Gastrocnemius medialis (tissue), 4 donors: Measurements from ENCODE around the gene ITPK1.

ENCODE experiments used
- CTCF ChIP-seq, 5 experiments: fragments of 450-650 bp in 3 of 5; fragments of 200-600 bp in 2 of 5; sonication (generic) in 2 of 5; IDR thresholded peaks in 4 of 5; conservative IDR thresholded peaks in 1 of 5; 1 replicate in 4 of 5; 2 replicates in 1 of 5; pipeline ENCODE4 v1.5.1; 2016 to 2019; ENCODE audit warnings: antibody characterized with exemption in 5 of 5, mild to moderate bottlenecking in 3 of 5, moderate library complexity in 3 of 5
- POLR2A ChIP-seq, 2 donors: fragments of 450-650 bp; IDR thresholded peaks; one replicate each; pipeline ENCODE4 v1.6.1; 2017; ENCODE audit warnings: antibody characterized with exemption in 2 of 2, mild to moderate bottlenecking in 2 of 2, moderate library complexity in 2 of 2

DNA sequence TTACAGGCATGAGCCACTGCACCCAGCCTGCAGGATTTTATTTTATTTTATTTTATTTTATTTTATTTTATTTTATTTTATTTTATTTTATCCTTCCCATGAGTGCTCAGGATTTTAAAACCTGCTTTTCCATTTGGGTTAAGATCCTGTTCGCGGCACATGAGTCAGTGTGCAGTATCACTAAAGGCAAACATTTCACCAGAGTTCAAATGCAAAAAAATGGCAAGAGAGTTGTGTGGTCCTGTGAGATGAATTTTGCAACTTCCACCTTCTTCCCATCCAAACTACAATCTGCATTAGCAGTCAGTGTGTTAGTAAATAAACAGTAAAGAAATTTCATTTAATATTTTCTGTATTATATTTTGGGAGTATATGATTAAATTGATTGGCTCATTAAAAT, 39.9 kb upstream of the ITPK1 start:
- no peak for TF ChIP-seq CTCF (IDR thresholded peaks at IDR 0.05 in 4 of 5, conservative IDR thresholded peaks at IDR 0.05 in 1 of 5)
- no peak for TF ChIP-seq POLR2A (IDR thresholded peaks at IDR 0.05)
